H54 (cell line): Measurements from ENCODE around the gene PBRM1.
"Not testable (repeated sequence)": the region's sequence is repeated elsewhere in the genome, so short reads cannot be mapped to it uniquely, and the experiment has no call there.

Source experiments
- DNase-seq: peaks from one replicate; pipeline ENCODE4 v3.0.0; 2011; ENCODE audit warnings: low spot score, mixed read lengths; ENCODE audit not compliant: insufficient read length
- FAIRE-seq: peaks from 3 replicates; lab custom pipeline; 2011; peaks lifted over from hg19 to GRCh38; lab: Jason Lieb, UNC
- POLR2A ChIP-seq: IDR thresholded peaks from 2 replicates; pipeline ENCODE4 v1.6.1; 2011; ENCODE audit warnings: low read depth, mild to moderate bottlenecking, low read length

Gene PBRM1

DNA sequence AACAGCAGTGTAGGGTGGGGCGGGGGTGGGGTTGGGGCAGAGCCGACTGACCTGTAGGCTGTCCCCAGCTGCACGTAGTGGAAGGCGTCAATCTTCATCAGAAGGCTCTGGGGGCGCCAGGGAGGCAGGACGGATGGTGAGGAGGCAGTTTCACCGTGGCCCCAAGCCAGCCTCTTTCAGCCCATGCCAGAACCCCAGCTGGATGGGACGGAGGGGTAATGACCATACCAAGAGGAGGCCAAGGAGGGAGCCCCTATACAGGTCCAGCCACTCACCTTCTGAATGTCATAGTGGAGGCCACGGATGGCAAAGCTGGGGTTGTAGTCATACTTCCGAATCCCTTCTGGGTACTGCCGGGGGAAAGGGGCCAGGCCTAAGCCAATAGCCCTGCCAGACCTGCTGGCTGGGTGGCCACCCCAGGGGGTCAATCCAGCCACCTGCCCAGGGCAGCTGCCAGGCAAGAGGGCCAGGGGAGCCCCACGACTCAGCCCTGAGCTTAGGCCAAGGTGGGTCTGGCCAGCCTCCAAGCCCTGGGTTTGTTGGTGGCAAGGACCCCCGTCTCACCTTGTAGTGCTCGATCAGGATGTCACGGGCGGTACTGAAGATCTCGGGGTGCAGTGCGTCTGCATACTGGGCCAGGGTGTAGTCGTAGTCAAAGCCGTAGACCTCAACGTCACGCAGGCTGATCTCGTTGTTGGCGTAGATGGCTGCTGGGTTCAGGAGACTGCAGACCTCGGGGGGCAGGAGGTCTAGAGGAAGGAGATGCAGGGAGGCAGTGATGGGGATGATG is 156.9 kb downstream of the PBRM1 start:
- FAIRE-seq = no peak
- no peak for TF ChIP-seq POLR2A
- no peak for DNase-seq

DNA sequence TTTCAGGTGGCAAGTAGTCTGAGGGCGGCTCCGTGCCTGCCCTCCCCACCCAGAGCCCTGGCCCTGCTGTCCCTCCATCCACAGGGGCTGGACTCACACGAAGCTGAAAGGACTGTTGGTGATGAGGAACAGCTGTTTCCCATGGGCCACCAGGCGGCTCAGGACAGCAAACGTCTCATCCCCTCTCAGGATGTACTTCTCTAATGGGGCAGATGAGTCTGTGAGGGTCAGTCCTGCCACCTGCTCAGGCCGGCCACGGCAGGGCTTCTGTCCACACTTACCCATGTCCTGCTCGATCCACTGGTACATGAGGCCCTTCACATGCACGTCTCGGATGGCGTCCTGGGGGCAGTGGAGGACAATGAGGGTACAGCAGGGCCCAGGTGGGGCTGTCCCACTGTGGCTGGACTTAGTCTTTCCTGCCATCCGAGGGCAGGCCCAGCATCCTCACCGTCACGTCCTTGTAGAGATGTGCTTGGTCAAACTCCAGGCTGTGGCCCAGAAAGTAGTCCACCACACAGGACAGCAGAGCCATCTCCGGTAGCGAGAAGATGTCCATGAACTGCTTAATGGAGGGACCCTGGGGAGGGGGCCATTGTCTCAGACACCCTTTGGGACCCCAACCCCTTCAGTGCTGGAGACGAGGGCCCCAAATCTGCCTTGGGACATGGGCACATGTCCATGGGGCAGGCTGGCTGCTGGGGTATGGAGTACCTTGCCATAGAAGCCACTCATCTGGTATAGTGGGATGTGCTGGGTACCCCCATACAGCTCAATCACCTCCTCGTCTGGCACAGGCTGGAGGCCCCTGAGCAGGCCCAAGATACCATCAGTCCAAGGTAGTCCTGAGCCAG is 157.8 kb downstream of the PBRM1 start:
- TF ChIP-seq POLR2A = no peak
- FAIRE-seq (no peak), DNase-seq (no peak)

DNA sequence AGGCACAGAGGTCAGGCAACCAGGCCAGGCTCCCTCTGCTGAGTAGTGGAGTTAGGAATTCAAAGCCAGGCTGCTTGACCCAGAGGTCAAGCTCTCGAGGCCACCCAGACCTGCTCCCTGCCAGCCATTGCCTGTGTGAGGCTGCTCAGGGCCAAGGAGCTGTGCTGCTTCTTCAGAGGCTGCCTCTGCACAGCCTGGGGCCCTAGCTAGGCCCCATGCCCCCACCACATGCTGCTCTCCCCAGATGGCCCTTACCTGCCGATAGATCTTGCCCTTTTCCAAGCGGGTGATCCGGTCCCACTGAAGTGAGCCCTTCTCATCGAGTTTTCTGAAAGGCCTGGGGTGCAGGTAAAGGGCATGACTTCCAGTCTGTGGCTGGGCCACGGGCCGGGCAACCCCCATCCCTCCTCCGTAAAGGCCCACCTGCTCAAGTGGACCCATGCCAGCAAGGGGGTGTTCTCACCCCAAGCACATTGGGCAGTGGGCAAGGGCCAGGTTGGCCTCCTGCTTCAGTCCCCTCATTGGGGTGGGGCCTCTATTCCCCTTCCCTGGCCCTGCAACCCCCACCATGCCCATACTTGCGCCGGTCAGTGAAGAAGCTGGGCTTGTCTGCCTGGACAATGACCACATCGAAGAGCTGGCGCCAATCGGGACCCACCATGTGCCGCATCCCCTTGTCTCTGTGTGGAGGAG is 158.5 kb downstream of the PBRM1 start:
- no peak for TF ChIP-seq POLR2A
- FAIRE-seq (no peak), DNase-seq (no peak)

DNA sequence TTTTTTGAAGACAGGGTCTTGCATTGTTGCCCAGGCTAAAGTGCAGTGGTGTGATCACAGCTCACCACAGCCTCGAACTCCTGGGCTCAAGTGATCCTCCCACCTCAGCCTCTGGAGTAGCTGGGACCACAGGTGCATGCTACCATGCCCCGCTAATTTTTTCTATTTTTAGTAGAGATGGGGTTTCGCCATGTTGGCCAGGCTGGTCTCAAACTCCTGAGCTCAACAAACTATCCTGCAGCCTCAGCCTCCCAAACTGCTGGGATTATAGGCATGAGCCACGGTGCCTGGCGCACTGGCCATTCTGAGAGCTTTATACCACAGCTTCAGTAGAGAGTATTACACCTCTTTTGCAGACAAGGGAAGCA is 159.1 kb downstream of the PBRM1 start:
- not testable (repeated sequence) for FAIRE-seq, DNase-seq

DNA sequence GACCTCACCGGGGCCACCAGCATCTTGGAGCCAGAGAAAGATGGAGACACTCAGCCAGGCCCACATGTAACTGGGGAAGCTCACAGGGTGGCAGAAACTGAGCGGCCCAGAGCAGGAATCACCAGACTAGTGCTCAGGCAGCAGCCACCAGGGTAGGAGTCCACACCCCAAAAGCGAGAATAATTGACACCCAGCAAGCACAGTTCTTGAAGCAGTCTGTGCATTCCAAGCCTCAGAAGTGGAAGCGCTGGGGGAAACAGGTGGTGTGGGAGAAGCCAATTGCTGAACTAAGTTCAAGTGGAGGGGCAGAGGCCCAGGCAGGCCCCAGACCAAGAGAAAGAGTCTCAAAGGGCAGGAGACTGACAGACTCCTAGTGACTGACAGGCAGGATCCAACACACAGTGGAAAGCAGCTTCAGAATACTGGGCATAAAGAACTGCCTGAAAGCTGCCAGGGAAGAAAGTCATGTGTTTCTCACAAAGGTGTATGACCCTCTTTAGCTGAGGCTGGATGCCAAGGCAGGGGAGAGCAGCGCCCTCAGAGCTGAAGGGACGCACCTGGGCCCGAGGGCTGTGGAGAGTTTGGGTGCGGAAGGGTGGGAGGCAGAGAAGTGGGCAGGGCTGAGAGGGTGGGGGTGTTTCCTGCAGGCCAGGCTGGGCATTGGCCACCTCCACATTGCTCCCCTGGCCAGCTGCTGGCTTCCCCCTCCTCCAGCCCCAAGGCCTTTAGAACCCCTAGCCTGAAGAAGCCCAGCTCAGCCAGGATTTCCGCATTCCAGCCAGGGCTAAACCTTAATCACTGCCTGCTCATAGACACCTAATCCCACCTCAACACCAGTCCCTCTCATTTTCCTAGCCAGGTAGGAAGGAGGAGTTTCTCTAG is 159.8 kb downstream of the PBRM1 start:
- no peak for TF ChIP-seq POLR2A
- FAIRE-seq (no peak), DNase-seq (no peak)

DNA sequence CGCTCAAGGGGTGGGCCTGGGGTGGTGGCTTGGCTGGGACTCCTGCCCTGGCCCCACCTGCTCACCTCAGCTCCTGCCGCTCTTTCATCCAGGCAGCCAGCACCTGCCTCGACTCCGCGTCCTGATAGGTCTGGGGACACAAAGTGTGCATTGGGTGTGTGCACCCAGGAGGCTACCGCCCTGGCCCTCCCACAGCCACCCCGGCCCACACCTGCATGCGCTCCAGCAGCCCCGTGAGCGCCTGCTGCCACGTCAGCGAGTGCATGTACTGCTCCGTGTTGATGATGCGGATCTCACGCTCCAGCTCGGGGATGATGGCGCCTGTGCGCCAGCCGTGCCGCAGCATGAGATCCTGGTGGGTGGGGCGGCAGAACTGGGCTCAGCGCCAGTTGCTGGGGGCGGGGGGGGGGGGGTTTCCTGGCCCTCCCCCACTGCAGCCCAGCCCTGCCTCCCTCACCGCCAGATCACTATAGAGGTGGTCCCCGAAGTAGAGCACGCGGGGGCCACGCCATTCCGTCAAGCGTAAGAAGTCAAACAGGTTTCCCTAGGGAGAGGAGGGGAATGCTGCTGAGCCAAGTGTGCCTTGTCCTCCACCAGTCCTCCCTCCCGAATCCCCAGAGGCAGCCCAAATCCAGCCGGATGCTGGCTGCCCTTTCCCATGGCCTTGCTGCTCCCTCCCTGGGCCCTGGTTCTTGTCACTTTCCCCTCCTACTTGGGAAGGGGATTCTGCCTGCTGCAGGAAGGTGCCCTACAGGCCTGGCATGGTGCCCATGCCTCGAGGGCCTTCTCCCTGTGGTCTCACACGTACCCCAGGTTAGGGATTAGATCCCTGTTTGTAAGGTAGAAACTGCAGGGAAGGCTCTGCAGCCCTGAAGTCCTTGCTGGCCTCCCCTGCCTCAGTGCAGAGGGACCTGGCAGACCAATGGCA is 160.7 kb downstream of the PBRM1 start:
- FAIRE-seq (no peak), DNase-seq (no peak)
- TF ChIP-seq POLR2A = no peak

DNA sequence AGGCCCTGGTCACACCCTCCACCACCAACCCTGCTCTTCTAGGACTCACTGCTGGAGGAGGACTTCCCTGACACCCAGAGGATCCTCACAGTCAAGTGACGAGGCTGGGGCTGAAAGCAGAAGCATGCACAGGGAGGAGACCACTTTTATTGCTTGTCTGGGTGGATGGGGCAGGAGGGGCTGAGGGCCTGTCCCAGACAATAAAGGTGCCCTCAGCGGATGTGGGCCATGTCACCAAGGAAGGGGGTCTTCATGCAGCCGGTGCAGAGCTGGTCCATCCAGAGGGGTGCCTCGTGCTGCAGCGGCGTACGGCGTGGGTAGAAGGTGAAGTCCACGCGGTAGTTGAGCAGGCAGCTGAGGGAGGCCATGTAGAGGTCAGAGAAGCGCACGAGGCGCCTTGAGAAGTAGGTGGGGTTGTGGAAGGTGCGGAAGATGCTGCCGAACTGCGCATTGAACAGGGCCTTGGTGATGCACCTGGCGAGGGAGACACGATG is 161.4 kb downstream of the PBRM1 start:
- no peak for DNase-seq
- no peak for TF ChIP-seq POLR2A
- no peak for FAIRE-seq

DNA sequence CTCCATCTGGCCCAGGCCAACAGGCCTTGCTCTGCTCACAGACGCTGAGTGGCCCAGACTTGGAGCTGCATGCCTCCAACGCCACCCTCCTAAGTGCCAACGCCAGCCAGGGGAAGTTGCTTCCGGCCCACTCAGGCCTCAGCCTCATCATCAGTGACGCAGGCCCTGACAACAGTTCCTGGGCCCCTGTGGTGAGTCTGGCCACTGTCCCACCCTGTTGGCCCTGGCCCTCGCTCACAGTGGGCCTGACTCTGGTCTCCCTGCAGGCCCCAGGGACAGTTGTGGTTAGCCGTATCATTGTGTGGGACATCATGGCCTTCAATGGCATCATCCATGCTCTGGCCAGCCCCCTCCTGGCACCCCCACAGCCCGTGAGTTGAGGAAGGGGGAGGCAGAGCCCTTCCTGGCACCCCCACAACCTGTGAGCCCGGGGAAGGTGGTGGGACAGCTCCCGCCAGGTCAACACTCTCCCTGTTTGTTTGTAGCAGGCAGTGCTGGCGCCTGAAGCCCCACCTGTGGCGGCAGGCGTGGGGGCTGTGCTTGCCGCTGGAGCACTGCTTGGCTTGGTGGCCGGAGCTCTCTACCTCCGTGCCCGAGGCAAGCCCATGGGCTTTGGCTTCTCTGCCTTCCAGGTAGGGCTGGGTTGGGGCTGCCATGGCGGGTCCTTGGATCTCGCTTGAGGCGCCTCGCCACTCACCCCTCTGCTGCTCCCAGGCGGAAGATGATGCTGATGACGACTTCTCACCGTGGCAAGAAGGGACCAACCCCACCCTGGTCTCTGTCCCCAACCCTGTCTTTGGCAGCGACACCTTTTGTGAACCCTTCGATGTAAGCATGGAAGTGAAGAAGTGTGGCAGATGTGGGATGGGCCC is 162.1 kb downstream of the PBRM1 start:
- DNase-seq = no peak
- FAIRE-seq = no peak
- TF ChIP-seq POLR2A = no peak

DNA sequence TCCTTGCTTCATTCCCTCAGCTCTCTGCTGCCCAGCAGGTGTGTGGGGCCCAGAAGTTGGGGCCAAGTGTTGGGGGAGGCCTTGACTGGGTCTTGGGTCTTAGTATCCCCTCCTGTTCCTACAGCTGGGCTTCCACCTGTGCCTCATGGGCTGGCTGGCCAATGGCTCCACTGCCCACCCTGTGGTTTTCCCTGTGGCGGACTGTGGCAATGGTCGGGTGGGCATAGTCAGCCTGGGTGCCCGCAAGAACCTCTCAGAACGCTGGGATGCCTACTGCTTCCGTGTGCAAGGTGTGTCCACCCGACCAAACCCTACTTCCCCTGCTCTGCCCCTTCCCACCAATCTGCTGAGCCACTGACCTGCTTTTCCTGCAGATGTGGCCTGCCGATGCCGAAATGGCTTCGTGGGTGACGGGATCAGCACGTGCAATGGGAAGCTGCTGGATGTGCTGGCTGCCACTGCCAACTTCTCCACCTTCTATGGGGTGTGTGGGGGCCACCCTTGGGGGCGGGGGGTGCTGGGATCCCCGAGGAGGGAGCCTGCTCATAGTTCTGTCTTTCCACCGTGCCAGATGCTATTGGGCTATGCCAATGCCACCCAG is 163.0 kb downstream of the PBRM1 start:
- TF ChIP-seq POLR2A = no peak
- no peak for FAIRE-seq
- DNase-seq = no peak

DNA sequence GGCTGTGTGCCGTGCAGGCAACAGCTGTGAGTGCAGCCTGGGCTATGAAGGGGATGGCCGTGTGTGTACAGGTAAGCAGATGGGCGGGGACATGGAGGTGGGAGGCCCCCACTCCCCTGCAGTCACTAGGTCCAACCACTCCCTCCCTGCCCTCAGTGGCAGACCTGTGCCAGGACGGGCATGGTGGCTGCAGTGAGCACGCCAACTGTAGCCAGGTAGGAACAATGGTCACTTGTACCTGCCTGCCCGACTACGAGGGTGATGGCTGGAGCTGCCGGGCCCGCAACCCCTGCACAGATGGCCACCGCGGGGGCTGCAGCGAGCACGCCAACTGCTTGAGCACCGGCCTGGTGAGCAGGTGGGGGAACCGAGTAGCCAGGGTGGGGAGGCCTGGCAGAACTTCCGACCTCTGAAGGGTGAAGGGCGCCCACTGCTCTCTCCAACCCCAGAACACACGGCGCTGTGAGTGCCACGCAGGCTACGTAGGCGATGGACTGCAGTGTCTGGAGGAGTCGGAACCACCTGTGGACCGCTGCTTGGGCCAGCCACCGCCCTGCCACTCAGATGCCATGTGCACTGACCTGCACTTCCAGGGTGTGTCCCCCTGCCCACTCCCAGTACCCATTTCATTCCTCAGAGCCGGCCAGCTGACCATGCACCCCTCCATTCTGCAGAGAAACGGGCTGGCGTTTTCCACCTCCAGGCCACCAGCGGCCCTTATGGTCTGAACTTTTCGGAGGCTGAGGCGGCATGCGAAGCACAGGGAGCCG is 163.6 kb downstream of the PBRM1 start:
- DNase-seq = no peak
- no peak for FAIRE-seq
- no peak for TF ChIP-seq POLR2A

DNA sequence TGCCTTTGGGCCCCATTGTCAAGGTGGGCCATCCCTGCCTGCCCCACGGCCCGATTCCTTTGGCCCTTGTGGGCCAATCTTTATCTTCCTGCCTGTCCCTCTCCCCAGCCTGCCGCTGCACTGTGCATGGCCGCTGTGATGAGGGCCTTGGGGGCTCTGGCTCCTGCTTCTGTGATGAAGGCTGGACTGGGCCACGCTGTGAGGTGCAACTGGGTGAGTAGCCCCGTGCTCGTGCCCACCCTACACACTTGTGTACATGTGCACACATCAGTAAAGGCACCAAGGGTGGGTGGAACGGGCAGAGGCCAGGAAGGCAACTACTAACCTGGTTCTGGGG is 164.3 kb downstream of the PBRM1 start:
- no peak for TF ChIP-seq POLR2A
- FAIRE-seq (no peak), DNase-seq (no peak)
